PC-3 (cell line): ENCODE measurements around the gene BIRC3. TPM values are rescaled to one million over a fixed set of nuclear protein-coding genes. Genes with fewer than 3 reads are reported as not detected.
A peak's percentile ranks its signal among the peaks of the same experiment; 100 is the strongest.

ENCODE experiments used
- ATAC-seq: fragments of 200-7000 bp; cut with Tn5 transposase; 2 replicates; pipeline ENCODE4 v1.9.1; 2020; ENCODE audit warnings: mild to moderate bottlenecking, moderate library complexity
- BruUV-seq: library from RNA; stranded (reverse); fragments of 400-500 nt; replicated peaks from 2 replicates; lab custom pipeline; 2021; lab: Mats Ljungman, UMichigan
- CTCF ChIA-PET: fragments of 300-600 bp; sonication (Branson Sonifier 250); formaldehyde crosslinking; loops from one replicate; lab custom pipeline; 2022; ENCODE audit warnings: antibody characterized with exemption; lab: Charles Lee
- POLR2A ChIA-PET: fragments of 300-600 bp; sonication (Branson Sonifier 250); formaldehyde crosslinking; loops from one replicate; lab custom pipeline; 2022; ENCODE audit warnings: antibody characterized with exemption; ENCODE audit not compliant: unreplicated experiment; lab: Charles Lee
- DNase-seq: peaks from one replicate; pipeline ENCODE4 v3.0.0-alpha.2; 2015
- H2AFZ ChIP-seq: fragments of 300-600 bp; sonication (generic); 2 replicates; pipeline ENCODE4 v1.6.0; 2016; ENCODE audit warnings: antibody characterized with exemption, low read length
- H3F3A ChIP-seq: fragments of 300-600 bp; sonication (generic); one replicate; pipeline ENCODE4 v1.6.0; 2017; ENCODE audit warnings: antibody characterized with exemption, low read length, control low read depth, mild to moderate bottlenecking; ENCODE audit not compliant: unreplicated experiment
- H3K27ac ChIP-seq: fragments of 300-600 bp; sonication (generic); 2 replicates; pipeline ENCODE4 v1.5.1; 2016; ENCODE audit warnings: mild to moderate bottlenecking, low read length
- H3K27me3 ChIP-seq: fragments of 300-600 bp; sonication (generic); 2 replicates; pipeline ENCODE4 v1.6.1; 2016; ENCODE audit warnings: low read length, mixed read lengths
- H3K36me3 ChIP-seq: fragments of 300-600 bp; sonication (generic); 2 replicates; pipeline ENCODE4 v1.6.1; 2016; ENCODE audit warnings: low read depth, mixed run types, low read length, mixed read lengths
- H3K4me1 ChIP-seq: fragments of 300-600 bp; sonication (generic); 2 replicates; pipeline ENCODE4 v1.5.1; 2016; ENCODE audit warnings: low read length; ENCODE audit not compliant: insufficient read depth
- H3K4me2 ChIP-seq: fragments of 300-600 bp; sonication (generic); 2 replicates; pipeline ENCODE4 v1.6.0; 2016; ENCODE audit warnings: low read length
- H3K4me3 ChIP-seq: fragments of 300-600 bp; sonication (generic); 2 replicates; pipeline ENCODE4 v1.5.1; 2016; ENCODE audit warnings: mild to moderate bottlenecking, low read length, mixed read lengths
- H3K79me2 ChIP-seq: fragments of 300-600 bp; sonication (generic); 2 replicates; pipeline ENCODE4 v1.6.1; 2017; ENCODE audit warnings: low read length, mixed read lengths
- H3K9ac ChIP-seq: fragments of 300-600 bp; sonication (generic); 2 replicates; pipeline ENCODE4 v1.6.0; 2016; ENCODE audit warnings: mild to moderate bottlenecking, low read length
- H3K9me2 ChIP-seq: fragments of 300-600 bp; sonication (generic); replicated peaks from 2 replicates; pipeline ENCODE4 v1.6.1; 2016; ENCODE audit warnings: mixed run types, low read length, mixed read lengths
- H3K9me3 ChIP-seq: fragments of 300-600 bp; sonication (generic); 2 replicates; pipeline ENCODE4 v1.6.1; 2016; ENCODE audit warnings: low read length, mixed read lengths
- H4K20me1 ChIP-seq: fragments of 300-600 bp; sonication (generic); 2 replicates; pipeline ENCODE4 v1.6.1; 2016; ENCODE audit warnings: low read length, mixed read lengths
- CTCF ChIP-seq: fragments of 300-600 bp; sonication (generic); conservative IDR thresholded peaks from 2 replicates; pipeline ENCODE4 v1.5.1; 2017; ENCODE audit warnings: antibody characterized with exemption, low read depth, mild to moderate bottlenecking, low read length
- EZH2 ChIP-seq: fragments of 300-600 bp; sonication (generic); IDR thresholded peaks from one replicate; pipeline ENCODE4 v1.6.1; 2017; ENCODE audit warnings: antibody characterized with exemption, mild to moderate bottlenecking, low read length; ENCODE audit not compliant: unreplicated experiment
- EZH2phosphoT487 ChIP-seq: fragments of 300-600 bp; sonication (generic); IDR thresholded peaks from 2 replicates; pipeline ENCODE4 v1.6.1; 2018; ENCODE audit warnings: mild to moderate bottlenecking, antibody characterized with exemption, low read length, borderline replicate concordance
- intact Hi-C: fragments of 100-400 bp; cut with micrococcal nuclease; formaldehyde crosslinking; loops from 2 replicates; pipeline ENCODE4 v1.9.0; 2023
- total RNA-seq: library from RNA; depleted of rRNA; stranded (reverse); fragments of >200 nt; gene quantifications from 2 replicates; pipeline ENCODE4 v1.2.3, GENCODE V29; 2014

BIRC3 gene
- total RNA-seq, 1 experiment from 2014 or later = 4.2 TPM

- ChIA-PET CTCF (no interaction called here), POLR2A (no interaction called here)
- no peak for TF ChIP-seq EZH2phosphoT487
- no peak for TF ChIP-seq CTCF
- TF ChIP-seq EZH2 = no peak
These were observed 9.6 kb upstream of the BIRC3 start for GRCh38 chr11:102307727-102308038.

GRCh38 chr11:102309621-102310541 is 7.4 kb upstream of the BIRC3 start:
- peaks cover 43% of the 10 kb centered on the region for H3K4me1 ChIP-seq
- H3K4me3 ChIP-seq = no peak overlapping the region
- no peak overlapping the region for H2AFZ ChIP-seq
- no peaks in the 10 kb centered on the region for H3K9me2 ChIP-seq
- TF ChIP-seq EZH2phosphoT487 = no peak
- peak; percentile 43; the same call in 1 of the 2 replicates for TF ChIP-seq CTCF
- H3F3A ChIP-seq = peaks cover 10% of the 10 kb centered on the region
- H4K20me1 ChIP-seq = no peaks in the 10 kb centered on the region
- no peaks in the 10 kb centered on the region for H3K36me3 ChIP-seq
- H3K9ac ChIP-seq = no peak overlapping the region
- CTCF ChIA-PET = no interaction called here
- BruUV-seq = no TSS peak
- no peaks in the 10 kb centered on the region for H3K9me3 ChIP-seq
- H3K27me3 ChIP-seq = no peaks in the 10 kb centered on the region
- ATAC-seq (no peak), DNase-seq (no peak)
- H3K4me2 ChIP-seq = no peak overlapping the region
- POLR2A ChIA-PET = no interaction called here
- intact Hi-C loops = loop anchor here (5.0 kb wide), 1 partner anchor 37 kb away; the partner anchor contains the start of gene BIRC2
- no peaks in the 10 kb centered on the region for H3K79me2 ChIP-seq
- H3K27ac ChIP-seq = no peak overlapping the region

More at GRCh38 chr11:102307727-102308038, 9.6 kb upstream of the BIRC3 start:
- Histone ChIP-seq H3K4me2 (no peak overlapping the region; the same call in 1 of the 2 replicates), H3K9ac (no peak overlapping the region), H3K4me3 (no peak overlapping the region), H3K9me3 (peaks cover 8% of the 10 kb centered on the region; the same call in 1 of the 2 replicates), H3K36me3 (no peaks in the 10 kb centered on the region), H4K20me1 (no peaks in the 10 kb centered on the region), H3K27ac (no peak overlapping the region; the same call in 1 of the 2 replicates), H2AFZ (no peak overlapping the region), H3K79me2 (no peaks in the 10 kb centered on the region), H3K27me3 (no peaks in the 10 kb centered on the region), H3K4me1 (peaks cover 37% of the 10 kb centered on the region), H3K9me2 (no peaks in the 10 kb centered on the region), H3F3A (peaks cover 10% of the 10 kb centered on the region)
- intact Hi-C loops = loop anchor here (5.0 kb wide), 1 partner anchor 40 kb away; the partner anchor contains the start of gene BIRC2
- DNase-seq (no peak), ATAC-seq (no peak)
- BruUV-seq = no TSS peak
